Activated CD4-positive, alpha-beta T cell treated with anti-CD3 and anti-CD28 coated beads, Interleukin-2, amount 10 ng/mL, durations not matched to agents 7 days and 5 days (primary cell): Measurements from ENCODE around the gene EPRS1. TPM values are rescaled to one million over a fixed set of nuclear protein-coding genes. Genes with fewer than 3 reads are reported as not detected.
A peak's percentile ranks its signal among the peaks of the same experiment; 100 is the strongest.

Experiments
- CTCF ChIA-PET: fragments of 350-600 bp; sonication (Branson Sonifier 250); formaldehyde crosslinking; loops from one replicate; lab custom pipeline; 2021; ENCODE audit warnings: antibody characterized with exemption; lab: Charles Lee
- POLR2A ChIA-PET: fragments of 350-600 bp; sonication (Branson Sonifier 250); formaldehyde crosslinking; loops from one replicate; lab custom pipeline; 2021; ENCODE audit warnings: antibody characterized with exemption; lab: Charles Lee
- DNase-seq: peaks from one replicate; pipeline ENCODE4 v3.0.0-alpha.2; 2020
- H3K27ac Mint-ChIP-seq: one replicate; pipeline ENCODE4 v1.8.0; 2021; ENCODE audit warnings: mild to moderate bottlenecking, moderate library complexity, mixed read lengths
- H3K27me3 Mint-ChIP-seq: one replicate; pipeline ENCODE4 v1.8.0; 2021; ENCODE audit warnings: mixed read lengths
- H3K36me3 Mint-ChIP-seq: one replicate; pipeline ENCODE4 v1.8.0; 2021; ENCODE audit warnings: low read depth, mixed read lengths
- H3K4me1 Mint-ChIP-seq: one replicate; pipeline ENCODE4 v1.8.0; 2021; ENCODE audit warnings: mixed read lengths
- H3K4me3 Mint-ChIP-seq: one replicate; pipeline ENCODE4 v1.8.0; 2021; ENCODE audit warnings: mild to moderate bottlenecking, moderate library complexity, mixed read lengths
- H3K9me3 Mint-ChIP-seq: one replicate; pipeline ENCODE4 v1.8.0; 2021; ENCODE audit warnings: mixed read lengths
- total RNA-seq, 2 experiments: library from RNA; stranded (reverse); gene quantifications; one replicate each; pipeline ENCODE4 v1.2.3, GENCODE V29; 2021

EPRS1 gene
- total RNA-seq, 2 experiments from 2014 or later: 112 to 135 TPM

GRCh38 chr1:220019071-220019470 lies 27.2 kb downstream of the EPRS1 start:
- Mint-ChIP-seq H3K4me1 (peaks cover 16% of the 10 kb centered on the region), H3K36me3 (peaks cover 66% of the 10 kb centered on the region), H3K27me3 (no peaks in the 10 kb centered on the region), H3K27ac (no peak overlapping the region), H3K4me3 (no peak overlapping the region), H3K9me3 (no peaks in the 10 kb centered on the region)
- no peak for DNase-seq
- ChIA-PET CTCF (interaction anchor here (0.6 to 1.9 kb wide), 3 partner anchors 9 to 17 kb away, joined by 3 to 7 read pairs (median 4); no protein-coding TSS in a partner anchor), POLR2A (no interaction called here)

GRCh38 chr1:220013497-220013896 lies 32.8 kb downstream of the EPRS1 start:
- ChIA-PET POLR2A (no interaction called here), CTCF (interaction anchor here (0.8 to 2.7 kb wide), 6 partner anchors 10 to 175 kb away, joined by 3 to 9 read pairs (median 4); no protein-coding TSS in a partner anchor)
- no peak overlapping the region for H3K4me3 Mint-ChIP-seq
- DNase-seq: no peak
- peaks cover 20% of the 10 kb centered on the region for H3K4me1 Mint-ChIP-seq
- peaks cover 59% of the 10 kb centered on the region for H3K36me3 Mint-ChIP-seq
- no peaks in the 10 kb centered on the region for H3K9me3 Mint-ChIP-seq
- H3K27ac Mint-ChIP-seq: peak overlapping the region; percentile 52
- H3K27me3 Mint-ChIP-seq: no peaks in the 10 kb centered on the region

DNA sequence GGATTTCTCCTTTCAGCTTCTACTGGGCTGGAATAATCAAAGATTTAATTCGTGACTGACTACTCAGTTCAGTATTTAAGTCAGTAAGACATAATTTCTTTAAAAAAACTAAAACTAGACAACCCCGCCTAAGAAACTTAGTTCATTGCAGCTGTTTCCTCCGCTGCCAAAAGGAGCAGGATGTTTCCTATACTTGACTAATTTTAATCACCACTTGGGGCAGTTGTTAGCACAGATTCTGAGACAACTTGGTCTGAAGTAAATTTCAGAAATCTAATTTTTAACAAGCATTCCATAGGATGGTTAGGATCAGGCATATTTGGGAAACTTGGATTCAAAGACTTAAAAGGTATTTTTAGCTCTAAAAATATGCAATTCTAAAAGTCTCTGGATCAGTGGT lies 34.0 kb downstream of the EPRS1 start:
- ChIA-PET CTCF (interaction anchor here (0.6 to 2.7 kb wide), 12 partner anchors 9 to 176 kb away, joined by 3 to 9 read pairs (median 4); partner anchors contain the start of gene EPRS1), POLR2A (no interaction called here)
- H3K4me1 Mint-ChIP-seq: peaks cover 20% of the 10 kb centered on the region
- no peak overlapping the region for H3K4me3 Mint-ChIP-seq
- H3K27me3 Mint-ChIP-seq: no peaks in the 10 kb centered on the region
- no peaks in the 10 kb centered on the region for H3K9me3 Mint-ChIP-seq
- DNase-seq: no peak
- H3K36me3 Mint-ChIP-seq: peaks cover 53% of the 10 kb centered on the region
- H3K27ac Mint-ChIP-seq: no peak overlapping the region

- DNase-seq: no peak
- POLR2A ChIA-PET: no interaction called here
- Mint-ChIP-seq H3K4me3 (no peak overlapping the region), H3K4me1 (peaks cover 20% of the 10 kb centered on the region), H3K9me3 (no peaks in the 10 kb centered on the region), H3K27ac (no peak overlapping the region), H3K27me3 (no peaks in the 10 kb centered on the region), H3K36me3 (peaks cover 49% of the 10 kb centered on the region)
- CTCF ChIA-PET: interaction anchor here (0.6 to 2.7 kb wide), 7 partner anchors 9 to 109 kb away, joined by 3 to 9 read pairs (median 4); partner anchors contain the start of gene EPRS1
Measured at GRCh38 chr1:220011620-220012019, 34.7 kb downstream of the EPRS1 start.

GRCh38 chr1:220007438-220007837 lies 38.9 kb downstream of the EPRS1 start:
- peaks cover 11% of the 10 kb centered on the region for H3K4me1 Mint-ChIP-seq
- H3K36me3 Mint-ChIP-seq: peaks cover 38% of the 10 kb centered on the region
- no peak overlapping the region for H3K27ac Mint-ChIP-seq
- ChIA-PET CTCF (no interaction called here), POLR2A (no interaction called here)
- DNase-seq: no peak
- H3K27me3 Mint-ChIP-seq: no peaks in the 10 kb centered on the region
- no peaks in the 10 kb centered on the region for H3K9me3 Mint-ChIP-seq
- no peak overlapping the region for H3K4me3 Mint-ChIP-seq

DNA sequence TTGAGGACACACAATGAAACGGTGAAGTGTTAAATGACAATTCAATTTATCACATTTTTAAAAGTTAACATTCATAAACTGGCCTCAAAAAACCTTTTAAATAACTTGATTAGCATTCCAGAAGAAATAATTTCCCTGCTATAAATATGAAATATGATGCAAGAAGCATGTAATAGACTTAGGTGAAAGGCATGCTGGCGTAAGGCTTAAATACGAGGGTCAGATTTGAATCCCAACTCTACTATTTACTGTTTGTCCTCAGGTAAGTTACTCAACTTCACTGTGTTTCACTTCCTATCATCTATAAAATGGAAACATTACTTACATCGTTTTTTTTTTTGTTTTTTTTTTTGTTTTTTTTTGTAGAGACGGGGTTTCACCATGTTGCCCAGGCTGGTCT lies 40.8 kb downstream of the EPRS1 start:
- Mint-ChIP-seq H3K4me1 (peaks cover 15% of the 10 kb centered on the region), H3K27ac (no peak overlapping the region), H3K27me3 (no peaks in the 10 kb centered on the region), H3K9me3 (no peaks in the 10 kb centered on the region), H3K36me3 (peaks cover 43% of the 10 kb centered on the region), H3K4me3 (no peak overlapping the region)
- DNase-seq: no peak
- ChIA-PET CTCF (no interaction called here), POLR2A (no interaction called here)

DNA sequence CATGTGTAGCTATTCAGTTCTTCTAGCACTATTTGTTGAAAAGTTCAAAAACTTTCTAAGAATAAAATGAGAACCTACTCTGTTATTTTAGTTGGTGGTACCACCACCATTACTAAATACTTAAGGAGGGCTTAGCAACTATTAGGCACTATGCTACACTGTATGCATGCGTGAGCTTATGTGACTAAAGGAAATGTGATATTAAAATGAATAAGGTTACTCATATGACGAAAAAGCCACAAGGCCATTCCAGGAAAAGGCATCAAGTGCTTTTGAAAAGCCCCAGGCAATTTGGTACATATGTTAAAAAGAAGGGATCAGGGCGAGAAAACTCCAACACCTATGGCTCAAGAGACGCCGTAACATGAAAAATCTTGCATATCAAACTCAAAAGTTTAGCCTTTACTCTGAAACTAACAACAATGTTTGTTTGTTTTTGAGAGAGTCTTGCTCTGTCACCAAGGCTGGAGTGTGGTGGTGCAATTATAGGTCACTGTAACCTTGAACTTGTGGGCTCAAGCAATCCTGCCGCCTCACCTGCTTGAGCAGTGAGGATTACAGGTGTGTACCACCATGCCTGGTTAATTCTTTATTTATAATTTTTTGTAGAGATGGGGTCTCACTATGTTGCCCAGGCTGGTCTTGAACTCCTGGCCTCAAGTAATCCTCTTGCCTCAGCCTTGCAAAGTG lies 42.5 kb downstream of the EPRS1 start:
- CTCF ChIA-PET: interaction anchor here (1.3 to 1.4 kb wide), 2 partner anchors 9 to 13 kb away, joined by 3 to 4 read pairs; no protein-coding TSS in a partner anchor
- Mint-ChIP-seq H3K9me3 (no peaks in the 10 kb centered on the region), H3K4me3 (no peak overlapping the region), H3K36me3 (peaks cover 38% of the 10 kb centered on the region), H3K4me1 (peaks cover 22% of the 10 kb centered on the region), H3K27me3 (no peaks in the 10 kb centered on the region), H3K27ac (peak overlapping the region; percentile 46)
- POLR2A ChIA-PET: no interaction called here
- DNase-seq: no peak

- ChIA-PET POLR2A (no interaction called here), CTCF (interaction anchor here (0.7 to 1.4 kb wide), 3 partner anchors 10 to 140 kb away, joined by 3 to 4 read pairs (median 3); no protein-coding TSS in a partner anchor)
- no peak for DNase-seq
- peaks cover 22% of the 10 kb centered on the region for H3K4me1 Mint-ChIP-seq
- no peak overlapping the region for H3K4me3 Mint-ChIP-seq
- H3K27ac Mint-ChIP-seq: no peak overlapping the region
- peaks cover 40% of the 10 kb centered on the region for H3K36me3 Mint-ChIP-seq
- H3K27me3 Mint-ChIP-seq: no peaks in the 10 kb centered on the region
- no peaks in the 10 kb centered on the region for H3K9me3 Mint-ChIP-seq
Measured at GRCh38 chr1:220003015-220003414, 43.3 kb downstream of the EPRS1 start.

DNA sequence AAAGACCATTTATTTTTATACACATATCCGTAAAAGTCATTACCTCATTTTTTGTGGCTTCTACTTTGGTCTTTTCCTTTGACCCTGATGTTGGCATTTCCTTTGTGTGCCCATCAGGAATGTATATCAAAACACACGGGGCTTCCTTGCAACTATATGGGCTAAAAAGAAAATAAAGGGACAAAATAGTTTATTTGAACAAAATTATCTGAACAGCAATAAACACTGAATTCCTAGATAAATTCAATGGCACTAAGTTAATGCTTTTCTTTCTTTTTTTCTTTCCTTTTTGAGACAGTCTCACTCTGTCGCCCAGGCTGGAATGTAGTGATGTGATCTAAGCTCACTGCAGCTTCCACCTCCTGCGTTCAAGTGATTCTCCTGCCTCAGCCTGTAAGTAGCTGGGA lies 45.2 kb downstream of the EPRS1 start:
- H3K36me3 Mint-ChIP-seq: peaks cover 48% of the 10 kb centered on the region
- peaks cover 22% of the 10 kb centered on the region for H3K4me1 Mint-ChIP-seq
- no peak overlapping the region for H3K27ac Mint-ChIP-seq
- CTCF ChIA-PET: no interaction called here
- POLR2A ChIA-PET: no interaction called here
- no peak overlapping the region for H3K4me3 Mint-ChIP-seq
- no peaks in the 10 kb centered on the region for H3K27me3 Mint-ChIP-seq
- DNase-seq: no peak
- H3K9me3 Mint-ChIP-seq: no peaks in the 10 kb centered on the region

DNA sequence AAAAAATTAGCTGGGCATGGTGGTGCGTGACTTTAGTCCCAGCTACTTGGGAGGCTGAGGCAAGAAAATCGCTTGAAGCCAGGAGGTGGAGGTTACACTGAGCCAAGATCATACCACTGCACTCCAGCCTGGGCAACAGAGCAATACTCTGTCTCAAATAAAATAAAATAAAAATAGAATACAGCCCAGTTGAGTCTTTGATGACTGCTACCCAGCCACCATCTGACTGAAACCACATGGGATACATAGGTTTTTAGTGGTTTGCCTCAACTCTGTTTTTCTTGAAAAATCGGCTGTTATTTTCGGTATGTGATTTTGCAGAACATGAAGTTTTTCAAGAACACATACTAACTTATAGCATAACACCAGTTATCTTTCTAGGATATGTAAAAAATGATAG lies 46.5 kb downstream of the EPRS1 start:
- H3K27me3 Mint-ChIP-seq: no peaks in the 10 kb centered on the region
- DNase-seq: no peak
- H3K4me3 Mint-ChIP-seq: no peak overlapping the region
- peaks cover 53% of the 10 kb centered on the region for H3K36me3 Mint-ChIP-seq
- peak overlapping the region; percentile 46 for H3K27ac Mint-ChIP-seq
- H3K4me1 Mint-ChIP-seq: peaks cover 22% of the 10 kb centered on the region
- ChIA-PET CTCF (interaction anchor here (0.6 to 1.1 kb wide), 2 partner anchors 36 to 39 kb away, joined by 3 read pairs; no protein-coding TSS in a partner anchor), POLR2A (no interaction called here)
- H3K9me3 Mint-ChIP-seq: no peaks in the 10 kb centered on the region

Other genes with a start within 250 kb of the EPRS1 start
- gene SLC30A10, start 117.9 kb downstream of the EPRS1 start, total RNA-seq: not detected
- 10 to 100 TPM; 23.4 to 23.8 TPM for gene BPNT1, start 43.3 kb upstream of the EPRS1 start, total RNA-seq
- gene IARS2, start 47.6 kb upstream of the EPRS1 start, total RNA-seq: 10 to 100 TPM; 55.4 to 55.8 TPM
- gene RAB3GAP2, start 225.9 kb upstream of the EPRS1 start, total RNA-seq: 10 to 100 TPM; 49.5 to 55.4 TPM